M059J (cell line): ENCODE results near the gene AFMID. TPM values are rescaled to one million over a fixed set of nuclear protein-coding genes. Genes with fewer than 3 reads are reported as not detected.
"Not testable (repeated sequence)": the region's sequence is repeated elsewhere in the genome, so short reads cannot be mapped to it uniquely, and the experiment has no call there.

ENCODE experiments used
- DNase-seq: peaks from one replicate; pipeline ENCODE4 v3.0.0-alpha.2; 2012; ENCODE audit warnings: low read depth
- total RNA-seq: library from RNA; depleted of rRNA; stranded (reverse); fragments of >200 nt; shearing (Covaris generic); gene quantifications from 2 replicates; pipeline ENCODE4 v1.2.3, GENCODE V29; 2014; rRNA removed

Gene AFMID, protein sequence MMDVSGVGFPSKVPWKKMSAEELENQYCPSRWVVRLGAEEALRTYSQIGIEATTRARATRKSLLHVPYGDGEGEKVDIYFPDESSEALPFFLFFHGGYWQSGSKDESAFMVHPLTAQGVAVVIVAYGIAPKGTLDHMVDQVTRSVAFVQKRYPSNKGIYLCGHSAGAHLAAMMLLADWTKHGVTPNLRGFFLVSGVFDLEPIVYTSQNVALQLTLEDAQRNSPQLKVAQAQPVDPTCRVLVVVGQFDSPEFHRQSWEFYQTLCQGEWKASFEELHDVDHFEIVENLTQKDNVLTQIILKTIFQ
- total RNA-seq = 9.7 and 13.3 TPM in 2 replicates

DNA sequence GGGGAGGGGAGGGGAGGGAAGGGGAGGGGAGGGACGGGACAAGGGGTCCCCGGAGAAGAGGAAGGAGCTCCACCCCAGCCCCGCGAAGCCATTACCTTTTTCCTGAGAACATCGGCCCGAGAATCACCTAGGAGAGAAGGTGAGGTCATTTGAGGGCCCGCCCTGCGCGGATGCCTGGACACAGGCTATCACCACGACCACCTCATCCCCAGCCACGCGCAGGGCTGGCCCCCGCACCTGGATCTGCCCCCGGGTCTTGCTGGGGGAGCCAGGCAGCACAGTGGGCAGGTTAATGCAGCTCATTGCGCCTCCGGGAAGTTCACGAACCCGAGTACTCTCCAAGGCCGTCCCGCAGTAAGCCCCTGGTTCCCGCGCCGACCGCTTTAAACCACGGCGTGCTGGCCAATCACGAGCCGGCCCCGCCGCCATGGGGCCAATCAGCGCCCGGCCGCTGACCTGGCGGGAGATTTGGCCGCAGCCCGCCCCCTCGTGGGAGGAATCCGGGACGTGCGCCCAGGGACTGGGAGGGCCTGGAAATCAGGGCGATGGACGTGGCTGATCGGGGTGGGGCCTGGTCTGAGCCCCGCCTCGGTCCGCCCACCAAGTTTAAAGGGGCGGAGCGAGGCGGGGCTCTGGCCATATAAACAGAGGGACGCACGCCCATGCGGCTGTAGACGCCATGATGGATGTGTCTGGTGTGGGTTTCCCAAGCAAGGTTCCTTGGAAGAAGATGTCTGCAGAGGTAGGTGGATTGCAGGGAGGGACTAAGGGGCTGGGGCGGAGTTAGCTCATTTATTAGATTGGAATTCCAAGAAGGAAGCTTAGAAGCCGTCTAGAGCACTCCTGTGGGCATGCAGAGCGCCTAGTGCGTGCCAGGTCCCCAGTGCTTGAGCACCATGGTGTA is at the start of gene AFMID, which contains the start of gene TK1:
Gene AFMID (plus strand): TSS at position 671 of the 904 bp plus-strand sequence. CDS start 9 bp downstream, at position 680.
Gene TK1 (minus strand): TSS at position 361 of the 904 bp plus-strand sequence. CDS start 58 bp downstream, at position 303.
- DNase-seq = peak; percentile 94

- no peak for DNase-seq
Observed at GRCh38 chr17:78137392-78138203, 49.6 kb upstream of the AFMID start.

DNA sequence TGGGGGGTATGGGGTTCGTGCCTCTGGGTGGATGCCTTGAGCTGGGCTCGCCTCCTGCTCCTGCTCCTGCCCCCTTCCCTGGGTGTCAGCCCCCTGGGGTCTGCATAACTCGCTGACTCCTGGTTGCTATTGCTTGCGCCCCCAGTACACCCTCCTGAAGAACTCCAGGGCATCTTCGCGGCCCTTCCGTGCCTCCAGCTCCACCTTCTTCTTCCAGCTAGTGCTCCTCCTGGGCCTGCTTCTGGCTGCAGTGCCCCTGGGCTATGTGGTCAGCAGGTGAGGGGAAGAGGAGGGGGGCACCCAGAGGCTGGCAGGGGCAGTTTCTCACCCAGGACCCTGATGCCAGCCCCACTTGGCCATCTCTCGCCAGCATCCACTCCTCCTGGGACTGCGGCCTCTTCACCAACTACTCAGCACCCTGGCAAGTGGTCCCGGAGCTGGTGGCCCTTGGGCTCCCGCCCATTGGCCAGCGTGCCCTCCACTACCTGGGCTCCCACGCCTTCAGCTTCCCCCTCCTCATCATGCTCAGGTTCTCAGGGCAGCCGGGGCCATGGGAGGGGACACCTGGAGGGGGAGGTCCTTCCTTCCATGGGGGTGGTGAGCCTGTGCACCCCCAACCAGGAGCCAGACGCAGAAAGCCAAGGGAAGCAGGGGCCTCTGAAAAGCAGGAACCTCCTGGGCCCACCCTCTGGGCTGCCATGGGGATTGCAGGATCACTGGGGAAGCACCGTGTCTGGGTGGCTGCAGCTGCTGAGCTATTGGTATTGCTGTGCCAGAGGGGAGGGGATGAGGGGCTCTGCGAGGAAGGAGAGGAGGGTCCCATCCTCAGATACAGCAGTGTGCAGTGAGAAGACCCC is 48.7 kb upstream of the AFMID start:
- no peak for DNase-seq

GRCh38 chr17:78139861-78140168 is 47.3 kb upstream of the AFMID start:
- not testable (repeated sequence) for DNase-seq

- DNase-seq = peak; percentile 64
Observed at GRCh38 chr17:78140169-78141051, 46.8 kb upstream of the AFMID start.

- DNase-seq = no peak
Observed at GRCh38 chr17:78141437-78142118, 45.6 kb upstream of the AFMID start.

GRCh38 chr17:78142119-78142861 is 44.9 kb upstream of the AFMID start:
- peak; percentile 94 for DNase-seq

- no peak for DNase-seq
Observed at GRCh38 chr17:78143214-78144146, 43.7 kb upstream of the AFMID start.

GRCh38 chr17:78144147-78144719 is 42.9 kb upstream of the AFMID start:
- peak; percentile 87 for DNase-seq

GRCh38 chr17:78144736-78145641 is 42.2 kb upstream of the AFMID start:
- peak; percentile 29 for DNase-seq

DNA sequence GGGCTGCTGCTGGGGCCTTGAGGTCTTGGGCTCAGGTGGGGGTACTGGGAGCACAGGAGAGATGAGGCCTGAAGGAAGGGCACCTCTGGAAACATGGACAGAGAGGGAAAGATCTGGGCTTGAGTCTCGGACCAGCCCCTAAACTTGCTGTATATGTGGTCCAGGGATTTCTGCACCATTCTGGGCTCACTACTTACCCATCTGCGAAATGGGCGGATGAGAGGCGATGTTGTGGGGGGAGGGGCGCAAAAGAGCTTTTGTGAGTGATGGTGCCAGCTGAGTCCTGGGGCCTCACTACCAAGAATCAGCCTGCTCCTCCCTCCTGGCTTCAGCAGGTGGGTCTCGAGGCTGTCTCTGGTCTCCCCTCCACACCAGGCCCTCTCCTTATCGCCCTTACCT is 40.7 kb upstream of the AFMID start:
- DNase-seq = no peak

DNA sequence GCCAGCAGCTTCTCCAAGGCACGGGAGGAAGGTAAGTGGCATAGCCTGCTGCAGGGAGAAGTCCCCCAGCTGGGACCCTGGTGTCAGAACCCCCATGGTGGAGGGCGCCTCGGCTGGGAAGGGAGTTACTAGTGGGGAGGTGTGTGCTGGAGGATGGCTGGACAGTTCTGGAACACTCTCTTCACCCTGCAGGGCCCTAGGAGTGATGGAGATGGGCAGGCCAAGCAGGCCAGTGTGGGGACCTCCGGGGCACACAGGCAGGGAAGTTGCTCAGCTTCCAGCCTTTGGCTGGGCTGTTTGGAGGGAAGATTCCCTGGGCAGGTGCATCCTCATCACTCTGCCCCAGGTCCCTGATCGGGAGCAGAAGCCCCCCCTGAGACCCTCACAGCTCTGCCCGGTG is 40.3 kb upstream of the AFMID start:
- DNase-seq = no peak

DNA sequence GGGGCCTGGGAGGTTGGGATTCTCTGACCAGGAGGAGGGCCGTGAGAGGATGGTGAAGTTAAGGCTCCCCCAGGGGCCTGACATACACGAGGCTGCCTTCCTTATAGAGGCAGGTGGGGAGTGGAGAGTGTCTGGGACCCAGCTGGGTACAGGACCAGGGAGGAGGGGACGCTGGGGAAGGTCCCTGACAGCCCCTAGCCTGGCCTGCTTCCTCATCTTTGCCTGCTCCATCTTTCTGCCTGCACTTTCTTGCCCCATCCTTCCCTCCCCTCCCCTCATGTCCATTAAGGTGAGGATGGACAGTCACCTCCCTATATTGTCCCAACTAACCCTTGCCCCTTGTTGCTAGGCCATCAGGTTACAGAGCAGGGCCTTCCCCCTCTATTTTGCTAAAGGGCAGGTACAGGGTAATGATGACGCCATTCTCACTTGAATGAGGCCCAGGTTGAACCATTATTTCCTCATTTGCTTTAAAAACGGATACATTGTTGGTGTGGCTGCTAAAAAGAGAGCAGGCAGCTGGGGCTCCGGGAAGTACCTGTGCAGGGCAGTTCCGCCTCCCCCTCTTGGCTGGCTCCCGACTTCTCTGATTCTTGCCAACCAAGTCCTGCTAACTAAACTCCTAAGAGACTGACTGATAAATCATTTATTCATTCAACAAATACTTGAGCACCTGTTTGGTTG is 39.7 kb upstream of the AFMID start:
- DNase-seq = no peak

DNA sequence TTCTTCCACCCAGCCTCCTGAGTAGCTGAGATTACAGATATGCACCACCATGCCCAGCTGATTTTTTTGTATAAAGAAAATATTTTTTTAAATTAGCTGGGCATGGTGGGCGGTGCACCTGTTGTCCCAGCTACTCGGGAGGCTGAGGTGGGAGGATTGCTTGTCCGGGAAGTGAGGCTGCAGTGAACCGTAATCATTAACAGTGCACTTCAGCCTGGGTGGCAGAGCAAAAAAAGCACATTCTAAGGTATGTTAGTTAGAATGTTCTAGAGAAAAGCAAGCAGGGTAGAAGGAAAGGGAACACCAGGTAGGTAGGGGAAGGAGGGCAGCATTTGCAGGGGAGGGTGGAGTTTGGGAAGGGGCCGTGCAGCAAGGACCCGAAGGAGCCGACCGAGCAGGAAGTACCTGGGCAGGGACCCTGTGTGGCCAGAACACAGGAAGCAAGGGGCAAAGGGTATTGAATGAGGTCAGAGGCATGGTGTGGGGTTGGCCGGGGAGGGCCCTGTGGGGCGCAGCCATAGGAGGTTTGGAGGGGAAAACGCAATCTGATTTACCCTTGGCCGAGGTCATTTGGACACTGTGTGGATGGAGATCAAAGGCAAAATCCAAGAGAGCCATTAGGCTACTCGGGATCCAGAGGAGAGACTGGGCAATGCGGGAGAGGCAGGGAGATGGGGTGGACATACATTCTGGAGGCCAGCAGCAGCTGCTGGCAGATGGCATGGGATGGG is 38.7 kb upstream of the AFMID start:
- no peak for DNase-seq

- no peak for DNase-seq
Observed at GRCh38 chr17:78151514-78152008, 35.6 kb upstream of the AFMID start.
